ENCODE measurements around the gene MLYCD.

MLYCD gene

GRCh38 chr16:83972256-83973008 is 73.5 kb downstream of the MLYCD start:
- no peak for DNase-seq

GRCh38 chr16:83973077-83973476 is 74.2 kb downstream of the MLYCD start:
- DNase-seq = no peak

GRCh38 chr16:83973581-83974385 is 74.9 kb downstream of the MLYCD start:
- no peak for DNase-seq

- DNase-seq = no peak
Measured at GRCh38 chr16:83974475-83974874, 75.6 kb downstream of the MLYCD start.

- DNase-seq = no peak
Measured at GRCh38 chr16:83975590-83976260, 76.8 kb downstream of the MLYCD start.

All from activated CD4-positive, alpha-beta T cell treated with anti-CD3 and anti-CD28 coated beads, Interleukin-2, amount 50 U/mL, for 4 hours (primary cell).